ENCODE results near the gene ARL14EP.

Gene ARL14EP

DNA sequence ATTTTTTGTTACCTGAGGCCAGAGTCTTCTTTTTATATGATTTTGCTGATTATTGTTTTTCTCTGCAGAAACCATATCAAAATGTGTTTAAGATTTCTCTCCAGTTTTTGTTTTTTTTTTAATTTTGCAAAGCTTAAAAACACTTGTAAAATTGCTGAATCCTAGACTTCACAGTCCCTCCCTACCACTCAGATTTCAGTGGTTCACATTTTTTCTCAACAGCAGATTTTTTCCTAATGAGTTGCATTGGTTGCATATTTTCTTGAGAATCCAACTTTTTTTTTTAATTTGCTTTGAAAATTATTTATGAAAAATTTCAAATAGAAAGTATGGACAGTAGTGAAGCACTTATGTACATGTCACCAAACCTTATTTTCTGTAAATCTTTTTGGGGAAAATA, 5.8 kb downstream of the ARL14EP start:
- DNase-seq (ENCODE audit: low read depth), result no peak

DNA sequence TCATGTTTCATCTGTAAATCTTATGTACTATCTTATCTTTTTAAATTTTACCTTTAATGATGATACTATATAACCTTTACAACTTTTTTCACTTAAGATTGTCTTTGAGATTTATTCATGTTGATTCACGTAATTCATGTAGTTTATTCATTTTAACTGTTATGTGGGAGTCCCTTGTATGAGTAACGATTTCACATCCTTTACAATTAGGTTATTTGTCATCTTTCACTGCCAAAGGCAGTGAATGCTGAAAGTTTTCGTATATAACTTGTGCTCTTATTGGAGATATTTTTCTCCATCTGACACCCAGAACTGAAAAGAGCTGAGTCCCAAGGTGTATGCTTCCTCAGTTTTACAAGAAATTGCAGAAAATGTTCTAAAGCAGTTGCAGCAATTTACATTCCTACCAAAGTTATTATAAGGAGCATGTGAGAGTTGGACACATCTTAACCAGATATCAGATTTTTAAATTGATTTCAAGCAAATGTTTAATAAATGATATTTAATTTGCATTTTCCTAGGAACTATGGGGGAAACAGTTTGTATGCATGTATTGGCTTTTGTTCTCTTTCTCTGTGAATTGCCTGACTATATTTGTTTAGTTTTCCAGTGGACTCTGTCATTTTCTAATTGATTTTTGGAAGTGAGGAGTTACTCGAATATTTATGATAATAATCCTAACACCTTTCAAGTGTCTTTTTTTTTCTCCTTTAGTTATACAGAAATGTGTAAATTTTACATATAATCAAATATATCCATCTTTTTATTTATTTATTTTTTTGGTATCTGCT, 6.4 kb downstream of the ARL14EP start:
- DNase-seq (ENCODE audit: low read depth), result no peak

DNA sequence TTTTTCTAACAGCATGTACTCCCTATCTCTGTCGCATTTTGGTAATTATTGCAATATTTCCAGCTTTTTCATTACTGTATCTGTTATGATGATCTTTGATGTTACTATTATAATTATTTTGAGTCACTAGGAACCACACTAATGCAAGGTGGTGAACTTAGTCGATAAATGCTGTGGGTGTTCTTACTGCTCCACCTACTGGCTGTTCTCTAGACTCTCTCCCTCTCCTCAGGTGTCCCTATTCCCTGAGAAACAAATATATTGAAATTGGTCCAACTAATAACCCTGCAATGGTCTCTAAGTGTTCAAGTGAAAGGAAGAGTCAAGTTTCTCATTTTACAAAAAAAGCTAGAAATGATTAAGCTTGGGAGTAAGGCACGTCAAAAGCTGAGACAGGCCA, 10.5 kb downstream of the ARL14EP start:
- DNase-seq (ENCODE audit: low read depth), result peak; percentile 5

DNA sequence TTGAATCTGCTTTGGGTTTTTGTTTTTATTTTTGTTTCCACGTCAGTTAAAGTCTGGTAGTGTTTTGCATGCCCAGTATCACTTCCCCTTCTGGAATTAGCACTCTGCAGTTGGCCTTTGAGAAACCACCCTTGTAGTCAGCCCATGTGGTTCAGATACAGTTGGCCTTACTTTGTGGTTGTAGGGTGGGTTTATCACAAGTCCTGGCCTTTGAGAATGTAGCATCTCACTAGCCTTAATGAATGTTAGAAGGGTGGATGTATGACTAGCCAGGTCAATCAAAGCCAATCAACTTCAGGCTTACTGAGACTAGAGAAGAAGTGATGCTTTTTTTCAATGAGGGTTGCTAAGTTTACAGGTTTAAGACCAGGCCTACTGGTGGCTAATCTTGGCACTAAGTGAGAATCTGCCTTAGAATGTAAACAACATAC, 19.8 kb downstream of the ARL14EP start:
- no peak for DNase-seq (ENCODE audit: low read depth)

DNA sequence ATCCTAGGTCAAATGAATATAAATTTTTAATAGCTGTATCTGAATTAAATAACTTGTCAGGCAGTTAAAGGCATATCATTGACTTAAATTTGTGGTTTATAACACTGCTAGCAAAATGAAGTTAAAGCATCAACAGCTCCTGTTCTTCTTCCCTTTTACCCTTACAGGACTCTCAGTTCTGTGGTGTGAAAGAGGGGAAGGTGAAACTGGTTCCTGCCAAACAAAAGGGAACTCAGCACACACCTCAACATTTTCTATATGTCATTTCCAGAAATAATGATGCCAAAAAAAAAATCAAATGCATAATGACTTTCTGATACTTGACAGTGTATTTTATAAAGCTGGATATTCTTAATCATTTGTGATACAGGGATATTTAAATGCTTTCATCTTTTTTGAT, 21.2 kb downstream of the ARL14EP start:
- DNase-seq (ENCODE audit: low read depth), result no peak

DNA sequence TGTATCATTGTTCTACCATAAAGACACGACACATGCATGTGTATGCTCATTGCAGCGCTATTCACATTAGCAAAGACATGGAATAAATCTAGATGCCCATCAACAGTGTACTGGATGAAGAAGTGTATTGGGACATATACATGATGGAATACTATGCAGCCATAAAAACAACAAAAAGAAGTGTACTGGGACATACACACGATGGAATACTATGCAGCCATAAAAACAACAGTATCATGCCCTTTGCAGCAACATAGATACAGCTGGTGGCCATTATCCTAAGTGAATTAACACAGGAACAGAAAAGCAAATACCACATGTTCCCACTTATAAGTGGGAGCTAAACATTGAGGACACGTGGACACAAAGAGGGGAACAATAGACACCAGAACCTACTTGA, 22.7 kb downstream of the ARL14EP start:
- no peak for DNase-seq (ENCODE audit: low read depth)

DNA sequence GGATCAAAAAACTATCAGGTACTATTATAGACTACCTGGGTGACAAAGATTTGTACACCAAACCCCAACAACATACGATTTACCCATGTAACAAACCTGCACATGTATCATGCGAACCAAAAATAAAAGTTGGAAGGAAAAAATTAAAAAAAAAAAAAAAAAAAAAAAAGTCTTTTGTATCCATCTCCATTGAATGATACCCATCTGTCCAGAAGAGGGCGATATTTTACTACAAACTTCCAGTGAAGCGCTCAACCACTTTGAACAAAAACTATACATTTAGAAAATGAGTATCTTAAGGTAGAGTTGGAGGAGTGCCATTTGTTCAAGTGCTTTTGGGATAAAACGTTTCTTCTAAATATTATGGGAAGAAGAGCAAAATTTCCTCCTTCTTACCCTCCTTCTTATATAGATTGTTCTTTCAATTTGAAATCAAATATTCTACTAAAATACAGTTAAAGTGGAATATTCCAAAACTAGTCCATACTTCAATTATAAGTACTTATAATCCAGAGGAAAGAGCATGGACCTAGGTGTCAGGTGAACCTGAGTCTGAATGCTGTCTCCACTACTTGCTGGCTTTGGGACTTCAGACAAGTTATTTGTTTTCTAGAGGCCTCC, 23.3 kb downstream of the ARL14EP start:
- DNase-seq (ENCODE audit: low read depth), result peak; percentile 56

DNA sequence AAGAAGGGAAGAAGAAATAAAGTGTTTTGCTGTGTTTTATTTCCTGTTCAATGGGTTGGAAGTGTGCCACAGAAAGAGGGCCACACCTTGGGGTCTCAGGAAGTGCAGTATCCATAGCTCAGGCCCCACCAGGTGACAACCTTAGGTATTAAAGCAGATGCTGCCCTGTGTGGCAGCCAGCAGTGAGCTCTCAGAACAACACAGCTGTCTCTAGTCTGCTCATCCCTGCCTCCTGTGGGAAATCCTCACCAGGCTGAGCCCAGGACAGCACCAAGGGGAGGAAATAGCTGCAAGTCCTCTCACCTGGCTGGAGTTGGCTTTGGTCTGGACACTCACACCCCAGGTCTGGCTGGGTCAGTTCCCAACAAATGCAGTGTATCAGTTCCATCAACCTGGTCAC, 25.1 kb downstream of the ARL14EP start:
- no peak for DNase-seq (ENCODE audit: low read depth)

DNA sequence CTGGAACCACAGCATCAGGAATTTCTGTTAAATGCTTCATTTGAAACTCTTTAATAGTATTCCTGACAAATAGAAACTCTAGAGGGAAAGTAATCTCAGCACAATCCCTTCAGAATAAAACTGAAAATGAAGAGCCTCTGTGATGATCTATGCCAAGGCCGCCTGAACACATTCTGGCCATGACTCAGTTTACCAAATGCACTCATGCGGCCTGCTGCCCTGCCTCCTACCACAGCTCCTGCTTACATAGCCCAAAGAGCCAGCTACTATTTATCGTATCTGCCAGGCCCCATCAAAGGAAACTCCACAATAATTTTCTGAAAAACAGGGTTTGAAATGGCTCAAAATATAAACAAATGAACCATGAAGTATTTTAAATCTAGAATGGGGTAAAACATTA, 27.0 kb downstream of the ARL14EP start:
- DNase-seq (ENCODE audit: low read depth), result no peak

DNA sequence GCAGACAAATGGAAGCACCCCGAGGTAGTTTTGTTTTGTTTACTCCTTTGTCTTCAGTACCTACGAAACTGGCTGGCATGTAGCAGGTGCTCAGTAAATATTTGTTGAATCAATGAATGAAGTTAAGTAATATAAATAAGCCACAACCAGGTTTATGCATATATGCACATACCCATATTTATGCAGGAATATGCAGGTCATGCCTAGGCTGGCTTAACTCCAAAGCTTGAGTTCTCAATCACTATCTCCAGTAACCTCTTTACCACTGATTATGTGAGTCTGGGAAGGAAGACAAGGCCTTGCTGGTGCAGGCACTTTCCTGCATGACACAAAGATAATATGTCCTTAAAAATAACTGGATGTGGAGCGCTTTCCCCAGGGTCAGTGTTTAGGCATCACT, 27.5 kb downstream of the ARL14EP start:
- no peak for DNase-seq (ENCODE audit: low read depth)

DNA sequence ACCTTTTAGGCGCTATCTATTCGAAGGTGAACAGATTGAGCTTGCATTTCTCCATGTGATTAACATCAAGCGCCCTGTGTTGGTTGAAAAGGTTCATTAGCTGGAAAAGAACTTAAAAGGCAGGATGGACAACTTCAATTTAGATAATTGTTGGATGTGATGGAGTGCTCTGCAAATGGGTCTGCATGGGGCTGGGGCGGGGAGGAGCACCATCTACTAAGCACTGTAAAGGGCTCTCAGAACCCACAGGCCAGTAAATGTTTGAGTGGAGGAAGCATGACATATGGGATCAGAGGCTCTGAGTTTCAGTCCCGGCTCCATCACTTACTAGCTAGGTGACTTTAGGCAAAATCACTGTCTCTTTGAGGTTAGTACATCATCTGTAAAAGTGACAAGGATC, 28.2 kb downstream of the ARL14EP start:
- DNase-seq (ENCODE audit: low read depth), result no peak

DNA sequence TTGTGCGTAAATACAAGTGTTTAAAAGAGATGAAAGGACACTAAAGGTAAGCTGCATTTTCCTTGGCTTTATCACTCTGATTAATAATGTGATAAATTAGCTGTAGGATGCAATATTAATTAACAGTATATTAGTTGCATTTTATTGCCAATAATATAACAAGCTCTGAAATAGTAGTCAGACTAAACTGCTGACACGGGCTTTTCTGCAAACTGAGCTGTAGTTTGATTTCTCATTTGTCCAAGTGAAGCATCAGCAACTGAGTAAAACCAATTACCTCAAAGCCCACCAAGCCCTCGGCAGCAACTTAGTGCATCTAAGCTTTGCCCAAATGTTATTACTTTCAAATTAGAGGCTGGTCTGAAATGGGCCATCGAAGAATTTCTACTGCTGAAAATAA, 33.5 kb downstream of the ARL14EP start:
- DNase-seq (ENCODE audit: low read depth), result no peak

DNA sequence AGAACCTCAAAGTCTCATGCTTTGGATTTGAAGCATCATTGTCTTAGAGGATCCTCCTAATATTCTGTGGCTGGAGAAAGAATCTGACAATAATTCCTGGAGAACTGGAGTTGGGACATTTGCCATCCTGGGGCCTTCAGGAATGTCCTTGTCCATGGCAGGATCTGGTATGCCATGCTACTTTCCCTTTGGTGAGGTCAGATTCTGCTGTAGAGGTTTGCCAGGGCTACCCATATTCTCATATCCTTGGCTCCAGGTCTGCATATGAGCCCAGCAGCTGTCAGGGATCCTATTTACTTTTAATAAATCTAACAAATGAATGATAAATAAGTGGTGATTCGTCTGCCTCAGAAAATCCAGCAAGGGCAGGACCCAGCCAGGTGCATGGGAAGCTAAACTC, 35.0 kb downstream of the ARL14EP start:
- no peak for DNase-seq (ENCODE audit: low read depth)

DNA sequence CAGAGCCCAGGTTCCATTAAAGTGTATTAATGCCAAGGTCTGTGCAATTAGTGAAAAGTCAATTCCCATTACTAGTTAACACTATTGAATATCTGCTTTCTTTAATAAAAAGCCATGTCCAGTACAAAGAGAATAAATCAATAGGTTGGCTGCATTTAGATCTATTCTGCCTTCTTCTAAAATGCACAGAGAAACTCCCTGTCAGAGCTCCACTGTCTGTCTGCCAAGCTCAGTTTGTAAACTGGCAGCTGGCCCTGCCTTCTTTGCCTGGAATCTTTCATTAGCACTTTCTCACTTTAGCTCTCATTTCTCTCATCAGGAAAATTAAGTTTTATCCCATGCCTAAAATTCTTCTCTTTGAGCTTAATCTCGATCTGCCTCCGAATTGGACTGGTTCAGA, 35.6 kb downstream of the ARL14EP start:
- no peak for DNase-seq (ENCODE audit: low read depth)

DNA sequence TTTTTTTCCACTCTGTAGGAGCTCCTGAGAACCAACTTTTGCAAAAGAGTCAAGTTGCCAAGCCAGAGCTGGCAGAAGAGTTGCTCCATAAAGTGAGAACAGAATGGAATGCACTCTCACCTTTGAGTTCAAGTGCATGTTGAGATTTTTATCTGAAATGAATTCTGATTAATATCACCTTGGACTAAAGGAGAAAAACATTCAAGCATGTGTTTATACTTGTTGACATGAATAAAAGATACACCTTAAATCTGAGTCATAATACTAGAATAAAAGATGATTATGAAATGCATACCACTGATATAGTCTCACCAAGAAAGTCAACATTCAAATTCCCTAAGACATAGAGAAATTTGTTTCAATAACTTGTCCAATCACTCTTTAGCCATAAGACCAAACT, 37.8 kb downstream of the ARL14EP start:
- no peak for DNase-seq (ENCODE audit: low read depth)

DNA sequence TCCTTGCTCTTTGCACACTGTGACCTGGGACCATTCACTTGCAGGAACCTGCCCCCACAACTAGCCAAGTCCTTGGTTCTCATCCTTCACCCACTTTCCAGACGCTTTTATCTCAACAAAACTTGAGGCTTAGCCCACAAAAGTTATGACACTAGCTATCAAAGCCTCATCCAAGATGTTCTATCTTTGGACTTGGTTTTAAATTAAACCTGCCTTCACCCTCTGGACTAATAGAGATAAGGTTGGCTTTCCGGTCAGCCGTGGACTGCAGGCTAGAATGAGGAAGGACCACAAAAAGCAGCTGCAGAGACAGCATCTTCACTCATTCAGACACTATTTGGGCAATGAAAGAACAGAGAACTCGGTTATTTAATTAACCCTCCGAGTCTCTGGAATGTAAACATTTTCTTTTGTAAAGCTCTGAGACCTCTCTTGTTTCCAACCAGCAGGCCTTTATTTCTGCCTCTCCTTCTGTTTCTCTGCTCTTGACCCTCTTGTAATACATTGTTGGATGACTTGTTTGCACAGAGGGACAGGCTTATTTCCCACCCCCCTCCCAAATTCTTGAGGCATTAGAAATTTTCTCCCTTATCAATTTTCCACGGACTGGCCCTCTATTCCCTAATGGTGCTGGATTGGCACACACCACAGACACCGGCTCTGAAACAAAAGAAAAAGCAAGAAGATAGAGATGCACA, 41.4 kb downstream of the ARL14EP start:
- no peak for DNase-seq (ENCODE audit: low read depth)

DNA sequence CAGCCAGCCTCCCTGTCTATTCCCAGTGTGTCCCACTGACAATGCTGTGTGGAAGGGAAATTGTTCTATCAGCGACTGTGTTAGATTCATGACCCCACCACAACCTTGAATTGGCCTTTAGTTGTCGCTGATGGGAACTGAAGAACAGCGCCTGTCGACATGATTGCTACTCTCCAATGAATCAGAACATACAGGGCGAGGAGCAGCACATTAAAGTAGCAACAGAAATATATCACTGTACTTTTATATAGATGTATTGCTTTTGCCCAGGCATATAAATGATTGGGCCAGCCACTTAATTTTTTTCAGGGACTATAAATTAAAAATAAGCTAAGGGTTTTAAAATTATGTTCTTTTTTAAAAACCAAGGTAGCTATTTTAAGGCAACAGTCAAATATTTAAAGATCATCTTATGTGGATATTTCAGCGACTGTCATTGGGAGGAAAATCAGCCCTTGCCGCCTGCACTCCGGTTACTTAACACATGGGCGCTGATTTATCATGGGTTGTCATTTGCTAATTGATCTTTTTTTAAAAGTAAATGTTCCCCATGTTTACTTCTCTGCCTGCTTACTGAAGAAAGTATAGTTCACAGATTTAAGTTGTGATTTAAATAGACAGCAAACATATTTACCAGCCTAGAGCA, 42.1 kb downstream of the ARL14EP start:
- no peak for DNase-seq (ENCODE audit: low read depth)

DNA sequence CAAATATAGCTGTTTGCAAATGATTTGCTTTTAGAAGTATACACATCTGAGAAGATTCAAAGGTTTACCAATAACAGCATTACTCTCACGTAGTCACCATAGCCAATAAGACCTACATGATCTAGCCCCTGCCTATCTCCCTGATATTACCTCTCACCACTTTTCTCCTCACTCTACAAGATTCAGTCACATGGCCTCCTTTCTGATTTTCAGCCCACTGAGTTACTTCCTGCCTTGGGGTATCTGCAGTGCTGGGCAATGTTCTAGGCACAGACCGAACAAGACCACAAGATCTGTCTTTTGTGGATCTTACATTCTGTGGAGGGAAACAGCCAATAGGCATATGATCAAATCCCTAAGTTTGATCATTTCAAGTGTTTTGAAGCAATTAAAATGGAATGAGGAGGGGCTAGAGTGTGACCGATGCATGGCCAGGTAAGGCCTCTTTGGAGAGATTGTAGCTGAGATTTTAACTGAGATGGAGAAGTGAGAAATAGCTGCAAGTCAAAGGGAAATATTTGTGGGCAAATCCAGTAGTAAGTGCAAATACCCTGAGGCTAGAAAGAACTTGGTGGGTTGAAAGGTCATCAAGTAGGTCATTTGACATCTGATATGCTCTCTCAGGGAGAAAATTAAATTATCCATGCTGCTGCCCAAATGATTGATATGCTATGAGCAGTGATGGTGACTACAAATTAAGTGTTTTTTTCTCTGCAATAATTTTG, 43.1 kb downstream of the ARL14EP start:
- DNase-seq (ENCODE audit: low read depth), result no peak

DNA sequence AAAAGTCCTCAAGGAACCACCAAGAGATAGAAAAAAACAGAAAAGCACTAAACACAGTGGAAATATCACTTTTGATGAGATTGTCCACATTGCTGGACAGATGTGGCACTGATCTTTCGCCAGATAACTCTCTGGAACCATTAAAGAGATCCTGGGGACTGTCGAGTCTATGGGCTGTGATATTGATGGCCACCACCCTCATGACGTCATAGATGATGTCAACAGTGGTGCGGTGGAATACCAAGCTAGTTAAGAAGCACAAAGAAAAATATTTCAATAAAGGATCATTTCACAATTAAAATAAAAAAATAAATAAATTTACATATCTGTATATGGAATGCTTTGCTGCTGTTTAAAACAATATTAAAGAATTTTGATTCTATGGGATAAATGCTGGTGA, 45.5 kb downstream of the ARL14EP start:
- no peak for DNase-seq (ENCODE audit: low read depth)

DNA sequence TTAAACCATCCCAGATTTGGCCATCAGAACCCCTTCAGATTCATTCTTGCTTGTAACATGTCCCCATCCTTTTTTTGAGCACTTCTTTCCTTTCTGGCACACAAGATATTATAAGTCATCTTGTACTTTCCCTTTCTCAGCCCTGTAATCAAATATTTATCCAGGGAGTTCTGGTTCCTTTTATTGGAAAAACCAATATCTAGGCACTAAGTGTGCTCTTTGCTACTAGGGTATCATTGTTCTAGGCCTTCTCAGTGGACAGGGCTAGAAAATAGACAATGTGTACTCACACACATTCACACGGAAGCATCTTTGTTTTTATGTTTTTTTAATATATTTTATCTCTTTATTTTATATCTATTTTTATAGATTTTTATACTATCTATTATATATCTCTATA, 47.3 kb downstream of the ARL14EP start:
- no peak for DNase-seq (ENCODE audit: low read depth)

DNA sequence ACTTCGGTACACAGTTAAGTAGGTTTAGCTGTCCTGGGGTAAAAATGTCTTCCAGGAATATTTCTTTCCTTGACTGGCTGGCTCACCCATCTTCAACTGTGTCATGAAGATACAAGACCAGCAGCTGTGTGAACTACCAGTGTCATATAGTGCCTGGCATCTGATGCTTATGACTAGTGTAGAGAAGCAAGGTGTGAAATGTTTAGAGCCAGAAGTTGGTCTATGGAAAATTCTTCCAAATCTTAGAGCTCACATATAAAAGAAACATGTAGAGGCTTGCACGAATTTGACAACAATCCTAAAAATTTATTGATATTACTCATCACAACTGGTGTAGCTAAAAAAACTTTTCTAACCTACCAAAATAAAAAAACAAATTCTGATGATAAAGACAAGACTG, 54.4 kb downstream of the ARL14EP start:
- no peak for DNase-seq (ENCODE audit: low read depth)

DNA sequence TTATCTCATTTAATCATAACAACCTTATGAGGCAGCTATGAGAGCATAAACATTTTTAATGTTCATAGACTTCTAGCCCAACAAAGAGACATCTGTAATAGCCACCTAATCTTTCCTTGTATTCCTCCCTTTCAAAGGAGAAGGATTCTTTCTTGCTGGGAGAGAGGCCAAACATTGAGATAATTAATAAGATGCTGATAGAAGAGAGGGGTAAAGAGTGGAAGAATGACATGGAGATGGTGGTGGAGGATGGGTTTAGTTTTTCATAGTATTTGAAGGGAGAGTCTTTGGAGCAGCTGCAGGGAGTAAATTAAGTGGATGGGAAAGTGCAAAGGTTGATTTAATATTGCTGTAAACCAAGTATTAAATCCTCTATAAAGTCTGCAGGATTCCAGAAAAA, 57.9 kb downstream of the ARL14EP start:
- no peak for DNase-seq (ENCODE audit: low read depth)
